Uterus (tissue), 4 donors: ENCODE results near the gene SDE2. TPM values are rescaled to one million over a fixed set of nuclear protein-coding genes. Genes with fewer than 3 reads are reported as not detected.

Source experiments
- DNase-seq, 2 donors: peaks; one replicate each; pipeline ENCODE4 v3.0.0-alpha.2; 2019 to 2020
- H3K27ac ChIP-seq, 2 donors: fragments of 200-600 bp; sonication (generic); 1 replicate in 1 of 2; 2 replicates in 1 of 2; pipeline ENCODE4 v1.5.1; 2016 to 2018
- H3K27me3 ChIP-seq, 2 donors: fragments of 200-600 bp; sonication (generic); one replicate each; pipeline ENCODE4 v1.5.1; 2018 to 2019; ENCODE audit warnings: control low read depth in 1 of 2
- H3K36me3 ChIP-seq, 2 donors: fragments of 200-600 bp; sonication (generic); one replicate each; pipeline ENCODE4 v1.5.1; 2019; ENCODE audit warnings: control low read depth in 1 of 2
- H3K4me1 ChIP-seq, 2 donors: fragments of 200-600 bp; sonication (generic); one replicate each; pipeline ENCODE4 v1.5.1; 2018 to 2019; ENCODE audit warnings: control low read depth in 1 of 2
- H3K4me3 ChIP-seq, 2 donors: fragments of 200-600 bp; sonication (generic); 1 replicate in 1 of 2; 2 replicates in 1 of 2; pipeline ENCODE4 v1.5.1; 2018 to 2019; ENCODE audit warnings: mild to moderate bottlenecking in 1 of 2
- H3K9me3 ChIP-seq, 2 donors: fragments of 200-600 bp; sonication (generic); one replicate each; pipeline ENCODE4 v1.5.1; 2019; ENCODE audit warnings: control low read depth in 1 of 2
- CTCF ChIP-seq, 4 experiments: fragments of 200-600 bp in 2 of 4; fragments of 450-650 bp in 2 of 4; sonication (generic) in 2 of 4; IDR thresholded peaks; one replicate each; pipeline ENCODE4 v1.5.1; 2016 to 2019; ENCODE audit warnings: antibody characterized with exemption in 4 of 4, mild to moderate bottlenecking in 2 of 4, moderate library complexity in 1 of 4
- POLR2A ChIP-seq, 2 donors: fragments of 450-650 bp; IDR thresholded peaks; one replicate each; pipeline ENCODE4 v1.6.1; 2016; ENCODE audit warnings: antibody characterized with exemption in 2 of 2, mild to moderate bottlenecking in 1 of 2, moderate library complexity in 1 of 2
- intact Hi-C: fragments of 100-400 bp; cut with DNase I; formaldehyde crosslinking; loops from one replicate; pipeline ENCODE4 v1.15.1; 2023; ENCODE audit warnings: low total_unique reads
- total RNA-seq, 4 donors: library from RNA; depleted of rRNA in 3 of 4; stranded (reverse); fragments of >200 nt in 3 of 4; gene quantifications; one replicate each; pipeline versions ENCODE4 v1.1.0 to v1.2.4, GENCODE V29; 2014 to 2023
- donor health status: DM: yes; HTN: yes; CAD: no.

Gene SDE2
- total RNA-seq, 4 donors from 2014 or later: 12.3 to 41.7 (median 17.2) TPM

- Histone ChIP-seq H3K36me3 (no peaks in the 10 kb centered on the region), H3K4me3 (peak overlapping the region; percentile 58 to 66), H3K9me3 (no peaks in the 10 kb centered on the region), H3K27ac (peak overlapping the region; percentile 79 to 93), H3K27me3 (no peaks in the 10 kb centered on the region), H3K4me1 (peaks cover 5 to 11% of the 10 kb centered on the region in 2 donors)
- TF ChIP-seq CTCF (IDR thresholded peaks at IDR 0.05): no peak
- no peak for TF ChIP-seq POLR2A (IDR thresholded peaks at IDR 0.05)
- DNase-seq: no peak
- intact Hi-C loops: loop anchor here (5.0 kb wide), 1 partner anchor 64 kb away; the partner anchor contains the start of gene H3-3A
Measured at GRCh38 chr1:225998560-225999226, 450 bp downstream of the SDE2 start.

GRCh38 chr1:225996946-225997545 lies 2.1 kb downstream of the SDE2 start:
- peaks cover 5 to 11% of the 10 kb centered on the region in 2 donors for H3K4me1 ChIP-seq
- intact Hi-C loops: loop anchor here (5.0 kb wide), 1 partner anchor 65 kb away; the partner anchor contains the start of gene H3-3A
- no peaks in the 10 kb centered on the region for H3K27me3 ChIP-seq
- TF ChIP-seq CTCF (IDR thresholded peaks at IDR 0.05) (no peak), POLR2A (IDR thresholded peaks at IDR 0.05) (no peak)
- DNase-seq: no peak
- no peaks in the 10 kb centered on the region for H3K9me3 ChIP-seq
- no peak overlapping the region for H3K4me3 ChIP-seq
- peak overlapping the region in 1 of 2 donors; percentile 93 for H3K27ac ChIP-seq
- H3K36me3 ChIP-seq: no peaks in the 10 kb centered on the region

GRCh38 chr1:225995919-225996864 lies 3.0 kb downstream of the SDE2 start:
- intact Hi-C loops: loop anchor here (5.0 kb wide), 1 partner anchor 66 kb away; the partner anchor contains the start of gene H3-3A
- no peak overlapping the region for H3K4me3 ChIP-seq
- no peak for TF ChIP-seq CTCF (IDR thresholded peaks at IDR 0.05)
- no peak for TF ChIP-seq POLR2A (IDR thresholded peaks at IDR 0.05)

GRCh38 chr1:225990705-225991464 lies 8.3 kb downstream of the SDE2 start:
- no peak for DNase-seq
- Histone ChIP-seq H3K4me1 (no peaks in the 10 kb centered on the region), H3K36me3 (no peaks in the 10 kb centered on the region), H3K4me3 (no peak overlapping the region), H3K9me3 (no peaks in the 10 kb centered on the region), H3K27me3 (no peaks in the 10 kb centered on the region), H3K27ac (no peak overlapping the region)
- intact Hi-C loops: no loop called here
- TF ChIP-seq POLR2A (IDR thresholded peaks at IDR 0.05): no peak
- TF ChIP-seq CTCF (IDR thresholded peaks at IDR 0.05): no peak

More at GRCh38 chr1:225995919-225996864, 3.0 kb downstream of the SDE2 start:
- Histone ChIP-seq H3K36me3 (no peaks in the 10 kb centered on the region), H3K27me3 (no peaks in the 10 kb centered on the region), H3K4me1 (peaks cover 5 to 11% of the 10 kb centered on the region in 2 donors), H3K27ac (no peak overlapping the region), H3K9me3 (no peaks in the 10 kb centered on the region)
- DNase-seq: no peak
